GM12873 (cell line): ENCODE results near the gene VIPAS39.

Source experiments
- TF ChIP-seq, protein P1 (sequence below): IDR thresholded peaks from 2 replicates; pipeline ENCODE4 v1.5.1; 2012; ENCODE audit warnings: low read depth, mild to moderate bottlenecking, moderate library complexity, low read length, control low read depth; ENCODE audit not compliant: insufficient read depth; ENCODE audit errors: missing control alignments

VIPAS39 gene

DNA sequence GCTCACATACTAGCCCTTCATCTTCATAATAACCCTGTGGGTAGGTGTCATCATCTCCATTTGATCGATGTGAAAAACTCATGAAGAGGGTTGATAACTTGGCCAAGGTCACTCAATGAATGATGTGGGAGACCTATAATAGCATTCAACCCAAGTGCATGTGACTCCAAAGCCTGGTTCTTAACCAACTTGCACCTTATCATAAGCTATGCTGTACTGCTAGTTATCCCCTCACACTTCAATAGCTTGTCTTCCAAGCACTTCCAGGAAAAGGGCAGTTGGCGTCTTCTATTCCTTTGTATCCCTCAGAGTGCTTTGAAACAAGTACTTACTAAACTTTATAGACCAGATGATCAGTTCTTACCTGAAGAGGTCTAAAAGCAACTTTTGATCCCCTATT lies 15.2 kb downstream of the VIPAS39 start:
- TF ChIP-seq, protein P1, sequence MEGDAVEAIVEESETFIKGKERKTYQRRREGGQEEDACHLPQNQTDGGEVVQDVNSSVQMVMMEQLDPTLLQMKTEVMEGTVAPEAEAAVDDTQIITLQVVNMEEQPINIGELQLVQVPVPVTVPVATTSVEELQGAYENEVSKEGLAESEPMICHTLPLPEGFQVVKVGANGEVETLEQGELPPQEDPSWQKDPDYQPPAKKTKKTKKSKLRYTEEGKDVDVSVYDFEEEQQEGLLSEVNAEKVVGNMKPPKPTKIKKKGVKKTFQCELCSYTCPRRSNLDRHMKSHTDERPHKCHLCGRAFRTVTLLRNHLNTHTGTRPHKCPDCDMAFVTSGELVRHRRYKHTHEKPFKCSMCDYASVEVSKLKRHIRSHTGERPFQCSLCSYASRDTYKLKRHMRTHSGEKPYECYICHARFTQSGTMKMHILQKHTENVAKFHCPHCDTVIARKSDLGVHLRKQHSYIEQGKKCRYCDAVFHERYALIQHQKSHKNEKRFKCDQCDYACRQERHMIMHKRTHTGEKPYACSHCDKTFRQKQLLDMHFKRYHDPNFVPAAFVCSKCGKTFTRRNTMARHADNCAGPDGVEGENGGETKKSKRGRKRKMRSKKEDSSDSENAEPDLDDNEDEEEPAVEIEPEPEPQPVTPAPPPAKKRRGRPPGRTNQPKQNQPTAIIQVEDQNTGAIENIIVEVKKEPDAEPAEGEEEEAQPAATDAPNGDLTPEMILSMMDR = no peak

DNA sequence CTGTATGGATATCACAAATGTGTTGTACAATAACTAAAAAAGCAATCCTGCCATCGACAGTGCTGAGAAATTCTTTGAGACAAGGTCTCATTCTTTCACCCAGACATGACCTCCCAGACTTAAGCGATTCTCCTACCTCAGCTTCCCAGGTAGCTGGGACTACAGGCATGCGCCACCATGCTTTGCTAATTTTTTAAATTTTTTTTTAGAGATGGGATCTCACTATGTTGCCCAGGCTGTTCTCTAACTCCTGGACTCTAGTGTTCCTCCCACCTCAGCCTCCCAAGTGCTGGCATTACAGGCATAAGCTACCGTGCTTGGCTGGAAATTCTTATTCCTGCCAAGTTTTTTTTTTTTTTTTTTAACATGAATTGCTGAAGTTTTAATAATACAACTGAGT lies 17.5 kb downstream of the VIPAS39 start:
- TF ChIP-seq, protein P1 = no peak

DNA sequence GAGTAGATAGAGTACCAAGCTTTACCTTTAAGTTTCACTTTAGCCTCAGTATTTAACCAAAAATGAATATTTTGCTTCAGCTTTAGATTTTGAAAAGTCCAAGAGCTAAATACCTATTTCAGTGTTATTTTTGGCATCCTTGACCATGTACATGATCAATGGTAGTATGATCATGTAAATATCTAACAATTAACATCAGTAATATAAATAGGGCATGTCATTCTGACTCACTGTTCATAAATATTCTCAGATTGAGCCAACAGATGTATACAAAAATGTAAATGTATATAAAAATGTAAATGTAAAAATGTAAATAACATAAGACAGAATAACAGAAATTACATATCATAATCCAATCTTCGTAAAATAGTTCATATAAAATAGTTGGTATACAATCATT lies 18.8 kb downstream of the VIPAS39 start:
- TF ChIP-seq, protein P1 = no peak

DNA sequence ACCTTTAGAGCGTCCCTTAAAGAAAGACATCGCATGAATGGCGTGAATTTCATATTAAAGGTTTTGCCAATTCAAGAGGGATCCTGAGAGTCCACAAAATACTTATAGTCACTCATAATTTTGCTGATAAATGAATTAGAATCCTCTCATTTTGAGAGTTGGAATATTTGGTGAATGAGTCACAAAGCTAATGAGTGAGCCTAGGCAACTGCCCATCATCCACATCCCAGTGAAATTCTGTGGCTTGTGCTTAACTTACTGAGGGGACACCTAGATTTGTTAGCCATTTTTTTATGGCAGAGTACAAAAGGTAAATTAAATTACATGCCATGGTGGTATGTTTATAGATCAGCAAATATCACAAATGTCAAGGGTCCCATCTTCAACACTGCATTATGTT lies 21.4 kb downstream of the VIPAS39 start:
- TF ChIP-seq, protein P1 = no peak

DNA sequence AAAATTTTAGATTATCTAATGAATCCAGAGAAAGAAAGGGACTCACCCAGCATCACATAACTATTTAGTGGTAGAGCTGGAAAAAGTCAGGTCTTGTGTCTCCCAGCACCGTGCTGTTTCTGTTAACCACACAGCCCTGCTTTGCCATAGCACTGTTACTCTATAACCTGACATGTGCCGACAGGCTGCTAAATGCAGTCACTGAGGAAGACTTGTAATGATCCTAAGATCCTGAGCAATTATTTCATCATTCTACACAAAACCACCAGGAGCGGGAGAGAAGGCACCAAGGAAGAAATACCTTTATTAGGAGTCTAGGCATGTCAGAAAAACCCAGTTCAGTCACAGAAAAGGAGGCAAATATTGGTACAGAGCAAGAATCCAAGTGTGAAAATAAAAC lies 31.0 kb downstream of the VIPAS39 start:
- TF ChIP-seq, protein P1 = no peak

DNA sequence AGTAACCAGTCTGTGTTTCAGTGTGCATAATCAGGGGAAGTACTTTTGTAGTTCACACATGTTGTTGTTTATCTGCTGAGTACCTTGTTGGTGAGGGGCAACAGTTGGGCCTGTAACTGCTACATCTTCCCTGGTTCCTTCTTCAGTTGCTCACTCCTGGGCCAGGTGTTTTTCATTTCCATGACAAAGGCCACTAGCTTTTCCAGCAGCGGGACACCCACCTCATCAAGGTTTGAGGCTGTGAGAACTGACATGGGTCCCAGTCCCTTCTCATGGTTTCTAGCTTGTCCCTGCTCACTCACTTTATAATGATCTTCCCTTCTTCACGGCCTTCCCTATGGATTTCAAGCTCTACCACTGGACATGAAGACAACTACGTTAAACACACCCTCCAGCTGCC lies 32.5 kb downstream of the VIPAS39 start:
- TF ChIP-seq, protein P1 = no peak

DNA sequence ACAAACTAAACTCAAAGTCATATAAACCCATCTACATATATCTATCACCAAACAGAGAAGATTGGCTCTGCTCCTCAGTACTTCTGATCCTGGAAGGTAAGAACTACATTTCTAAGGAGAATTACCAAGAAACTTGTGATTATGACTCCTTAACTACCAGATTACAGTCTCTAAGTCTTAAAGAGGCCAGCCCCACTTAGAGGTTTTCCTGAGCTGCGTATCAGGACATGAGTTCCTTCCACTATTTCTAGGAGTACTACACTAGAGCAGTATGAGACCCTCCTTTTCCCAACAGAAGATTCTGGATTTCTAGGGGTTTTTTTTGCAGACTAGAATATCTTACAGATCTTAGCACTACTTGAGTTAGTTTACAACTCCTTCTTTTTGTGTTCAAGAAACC lies 34.0 kb downstream of the VIPAS39 start, which contains the start of gene NOXRED1:
Gene NOXRED1, minus strand, starts transcription at position 101 of the 400 bp plus-strand sequence. CDS start 634 bp downstream, outside the sequence.
- TF ChIP-seq, protein P1 = no peak

DNA sequence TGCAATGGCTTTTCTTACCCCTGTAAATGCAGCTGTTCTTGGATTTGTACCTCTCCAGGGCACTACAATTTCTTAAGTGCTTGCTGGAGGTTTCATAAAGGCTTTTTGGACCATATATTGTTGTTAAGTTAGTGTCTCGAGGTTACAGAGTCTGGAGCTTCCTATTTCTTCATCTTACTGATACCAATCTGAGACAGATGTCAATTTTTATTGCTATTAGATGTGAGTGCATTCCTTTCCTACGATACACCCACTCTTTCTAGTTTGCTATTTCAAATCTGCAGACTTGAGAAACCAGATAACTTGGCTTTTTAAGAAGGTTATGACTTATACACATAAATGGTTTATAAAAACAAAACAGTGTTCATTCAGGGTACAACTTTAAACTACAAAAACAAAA lies 36.2 kb downstream of the VIPAS39 start:
- TF ChIP-seq, protein P1 = no peak
